Smooth muscle cell (in vitro differentiated cells): ENCODE data around the gene OR4K15. TPM values are rescaled to one million over a fixed set of nuclear protein-coding genes. Genes with fewer than 3 reads are reported as not detected.
"Not testable (repeated sequence)": the region's sequence is repeated elsewhere in the genome, so short reads cannot be mapped to it uniquely, and the experiment has no call there.

Experiments
- DNase-seq: peaks from one replicate; lab custom pipeline; 2025; ENCODE audit not compliant: unreplicated experiment; lab: John Stamatoyannopoulos, UW
- H2AFZ ChIP-seq: fragments of 200-600 bp; sonication (generic); 2 replicates; pipeline ENCODE4 v1.6.0; 2016; ENCODE audit warnings: antibody characterized with exemption, low read depth, mild to moderate bottlenecking
- H3F3A ChIP-seq: fragments of 200-600 bp; sonication (generic); 2 replicates; pipeline ENCODE4 v1.6.0; 2017; ENCODE audit warnings: antibody characterized with exemption, low read depth
- H3K27ac ChIP-seq: fragments of 200-600 bp; sonication (generic); 2 replicates; pipeline ENCODE4 v1.5.1; 2016; ENCODE audit warnings: low read depth, mild to moderate bottlenecking
- H3K27me3 ChIP-seq: fragments of 200-600 bp; sonication (generic); 2 replicates; pipeline ENCODE4 v1.6.1; 2016; ENCODE audit warnings: low read depth, mild to moderate bottlenecking
- H3K36me3 ChIP-seq: fragments of 200-600 bp; sonication (generic); 2 replicates; pipeline ENCODE4 v1.5.1; 2016; ENCODE audit warnings: low read depth
- H3K4me1 ChIP-seq: fragments of 200-600 bp; sonication (generic); 2 replicates; pipeline ENCODE4 v1.5.1; 2016; ENCODE audit warnings: low read depth
- H3K4me2 ChIP-seq: fragments of 200-600 bp; sonication (generic); 2 replicates; pipeline ENCODE4 v1.6.0; 2016; ENCODE audit warnings: mild to moderate bottlenecking
- H3K4me3 ChIP-seq: fragments of 200-600 bp; sonication (generic); 2 replicates; pipeline ENCODE4 v1.5.1; 2016; ENCODE audit warnings: mild to moderate bottlenecking
- H3K79me2 ChIP-seq: fragments of 200-600 bp; sonication (generic); 2 replicates; pipeline ENCODE4 v1.6.0; 2016; ENCODE audit warnings: low read depth, mild to moderate bottlenecking
- H3K9ac ChIP-seq: fragments of 200-600 bp; sonication (generic); 2 replicates; pipeline ENCODE4 v1.6.0; 2016; ENCODE audit warnings: low read depth
- H3K9me3 ChIP-seq: fragments of 200-600 bp; sonication (generic); replicated peaks from 2 replicates; pipeline ENCODE4 v1.5.1; 2016; ENCODE audit warnings: low read depth
- H4K20me1 ChIP-seq: fragments of 200-600 bp; sonication (generic); 2 replicates; pipeline ENCODE4 v1.6.0; 2016; ENCODE audit warnings: low read depth
- WGBS: methylation state at CpG from one replicate; pipeline ENCODE4 v1.1.7; 2016; ENCODE audit warnings: low lambda C conversion rate; 5-methylcytosine and 5-hydroxymethylcytosine counted together
- polyA plus RNA-seq: library from polyadenylated mRNA; unstranded; fragments of >200 nt; fragmentation: Nextera tagmentation; extraction: Ambion mirVana; gene quantifications from 2 replicates; pipeline ENCODE4 v1.2.1, GENCODE V29; 2016
- total RNA-seq: library from RNA; depleted of rRNA; stranded (reverse); fragments of >200 nt; gene quantifications from 2 replicates; pipeline ENCODE4 v1.2.3, GENCODE V29; 2014
- TF ChIP-seq, protein P1 (sequence below): fragments of 200-600 bp; sonication (generic); IDR thresholded peaks from 2 replicates; pipeline ENCODE4 v1.5.1; 2017; ENCODE audit warnings: borderline replicate concordance, mild to moderate bottlenecking, antibody characterized with exemption; ENCODE audit not compliant: insufficient read depth, poor library complexity, severe bottlenecking

OR4K15 gene
- total and polyA plus RNA-seq, 2 experiments from 2014 or later, result not detected

- TF ChIP-seq, protein P1, sequence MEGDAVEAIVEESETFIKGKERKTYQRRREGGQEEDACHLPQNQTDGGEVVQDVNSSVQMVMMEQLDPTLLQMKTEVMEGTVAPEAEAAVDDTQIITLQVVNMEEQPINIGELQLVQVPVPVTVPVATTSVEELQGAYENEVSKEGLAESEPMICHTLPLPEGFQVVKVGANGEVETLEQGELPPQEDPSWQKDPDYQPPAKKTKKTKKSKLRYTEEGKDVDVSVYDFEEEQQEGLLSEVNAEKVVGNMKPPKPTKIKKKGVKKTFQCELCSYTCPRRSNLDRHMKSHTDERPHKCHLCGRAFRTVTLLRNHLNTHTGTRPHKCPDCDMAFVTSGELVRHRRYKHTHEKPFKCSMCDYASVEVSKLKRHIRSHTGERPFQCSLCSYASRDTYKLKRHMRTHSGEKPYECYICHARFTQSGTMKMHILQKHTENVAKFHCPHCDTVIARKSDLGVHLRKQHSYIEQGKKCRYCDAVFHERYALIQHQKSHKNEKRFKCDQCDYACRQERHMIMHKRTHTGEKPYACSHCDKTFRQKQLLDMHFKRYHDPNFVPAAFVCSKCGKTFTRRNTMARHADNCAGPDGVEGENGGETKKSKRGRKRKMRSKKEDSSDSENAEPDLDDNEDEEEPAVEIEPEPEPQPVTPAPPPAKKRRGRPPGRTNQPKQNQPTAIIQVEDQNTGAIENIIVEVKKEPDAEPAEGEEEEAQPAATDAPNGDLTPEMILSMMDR, result no peak
- 79% methylated on average over 3 of the region's 3 CpGs for WGBS
- H3F3A ChIP-seq, result no peaks in the 10 kb centered on the region
- no peaks in the 10 kb centered on the region for H4K20me1 ChIP-seq
- H3K9me3 ChIP-seq, result peaks cover 23% of the 10 kb centered on the region
- H2AFZ ChIP-seq, result no peak overlapping the region
- H3K4me2 ChIP-seq, result no peak overlapping the region
- no peaks in the 10 kb centered on the region for H3K27me3 ChIP-seq
- H3K36me3 ChIP-seq, result no peaks in the 10 kb centered on the region
- no peak overlapping the region for H3K27ac ChIP-seq
- no peak overlapping the region for H3K4me3 ChIP-seq
- H3K9ac ChIP-seq, result no peak overlapping the region
- no peaks in the 10 kb centered on the region for H3K4me1 ChIP-seq
- no peak for DNase-seq
- H3K79me2 ChIP-seq, result no peaks in the 10 kb centered on the region
Observed at GRCh38 chr14:19947413-19948090, 27.8 kb upstream of the OR4K15 start.

DNA sequence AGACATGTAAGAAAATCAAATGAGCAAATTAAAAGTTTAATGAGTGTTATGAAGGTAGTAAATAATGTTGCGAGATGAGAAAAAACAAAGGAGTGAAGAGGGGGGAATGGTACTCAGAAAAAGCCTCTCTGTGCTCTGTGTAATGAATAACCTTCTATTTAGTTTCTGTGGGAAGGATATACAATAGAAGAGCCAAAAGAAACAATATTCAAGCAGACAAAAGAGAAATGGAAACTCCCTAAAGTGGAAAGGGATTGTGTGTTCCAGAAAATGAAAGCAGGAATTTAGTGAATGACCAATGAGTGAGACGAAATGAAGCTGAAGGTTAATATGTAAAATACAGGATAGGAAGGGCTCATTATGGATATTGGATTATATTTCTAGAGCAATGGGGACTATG lies 26.2 kb upstream of the OR4K15 start:
- Histone ChIP-seq H3K27me3 (no peaks in the 10 kb centered on the region), H2AFZ (no peak overlapping the region), H3F3A (no peaks in the 10 kb centered on the region), H3K27ac (no peak overlapping the region), H3K4me1 (no peaks in the 10 kb centered on the region), H3K9ac (no peak overlapping the region), H3K36me3 (no peaks in the 10 kb centered on the region), H4K20me1 (no peaks in the 10 kb centered on the region), H3K4me2 (no peak overlapping the region), H3K9me3 (peaks cover 38% of the 10 kb centered on the region), H3K4me3 (no peak overlapping the region), H3K79me2 (no peaks in the 10 kb centered on the region)
- DNase-seq, result no peak
- TF ChIP-seq, protein P1, result no peak
- WGBS, result 60% methylated on average over 2 of the region's 2 CpGs

DNA sequence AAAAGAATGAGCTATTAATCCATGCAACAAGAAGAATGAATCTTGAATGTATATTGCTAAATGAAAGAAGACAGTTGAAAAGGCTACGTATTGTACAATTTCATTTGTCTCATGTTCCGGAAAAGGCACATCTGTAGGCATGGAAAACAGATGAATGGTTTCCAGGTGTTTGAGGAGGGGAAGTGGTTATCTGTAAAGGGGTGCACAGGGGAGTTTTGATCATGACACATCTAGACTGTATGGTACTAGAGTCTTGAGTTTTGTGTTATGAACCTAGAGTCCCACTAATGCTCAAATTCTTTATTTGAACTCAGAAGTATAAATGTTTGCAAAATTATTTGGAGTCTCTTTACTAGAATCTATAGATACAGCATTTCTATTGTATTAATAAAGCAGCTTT lies 5.7 kb upstream of the OR4K15 start:
- H3K27ac ChIP-seq, H4K20me1 ChIP-seq, H2AFZ ChIP-seq, H3K9me3 ChIP-seq, H3K4me2 ChIP-seq, H3K79me2 ChIP-seq, H3F3A ChIP-seq, H3K9ac ChIP-seq, DNase-seq, H3K27me3 ChIP-seq, H3K4me1 ChIP-seq, H3K36me3 ChIP-seq, H3K4me3 ChIP-seq: not testable (repeated sequence)
- WGBS, result 79% methylated on average over 2 of the region's 2 CpGs

DNA sequence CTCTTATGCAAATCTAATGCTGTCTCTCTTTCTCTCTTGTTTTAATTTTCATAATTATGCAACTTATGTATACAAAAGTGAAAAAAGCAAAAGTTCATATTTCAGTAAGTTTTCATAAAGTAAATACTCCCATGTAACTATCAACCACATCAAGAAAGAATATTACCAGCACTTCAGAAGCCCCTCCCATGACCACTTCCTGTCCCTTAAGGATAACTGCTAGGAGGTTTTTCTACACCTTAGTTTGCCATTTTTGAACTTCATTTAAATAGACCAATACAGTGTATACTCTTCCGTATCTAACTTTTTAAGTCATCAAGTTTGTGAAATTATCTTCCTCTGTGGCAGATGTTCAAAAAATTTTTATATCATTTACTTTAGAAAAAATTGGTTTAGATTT lies 547 bp upstream of the OR4K15 start:
- Histone ChIP-seq H3K4me2 (no peak overlapping the region), H3K4me3 (no peak overlapping the region), H2AFZ (no peak overlapping the region), H3K9me3 (peaks cover 3% of the 10 kb centered on the region), H3K36me3 (no peaks in the 10 kb centered on the region), H3K27ac (no peak overlapping the region), H3F3A (no peaks in the 10 kb centered on the region), H3K4me1 (no peaks in the 10 kb centered on the region), H4K20me1 (no peaks in the 10 kb centered on the region), H3K79me2 (no peaks in the 10 kb centered on the region), H3K27me3 (no peaks in the 10 kb centered on the region), H3K9ac (no peak overlapping the region)
- no peak for DNase-seq
- 71% methylated on average over 1 of the region's 1 CpG for WGBS
- TF ChIP-seq, protein P1, result no peak
